G401 (cell line): ENCODE results near the gene SLC7A5. TPM values are rescaled to one million over a fixed set of nuclear protein-coding genes. Genes with fewer than 3 reads are reported as not detected.
"Not testable (repeated sequence)": the region's sequence is repeated elsewhere in the genome, so short reads cannot be mapped to it uniquely, and the experiment has no call there.

Experiments
- DNase-seq: peaks from one replicate; pipeline ENCODE4 v3.0.0-alpha.2; 2015; ENCODE audit warnings: low spot score
- in situ Hi-C: cut with HindIII; loops from 2 replicates; pipeline ENCODE4 v1.10.0; 2016; ENCODE audit warnings: low sequenced_read_pairs, mixed read lengths
- total RNA-seq: library from RNA; depleted of rRNA; stranded (reverse); fragments of >200 nt; shearing (Covaris generic); gene quantifications from 2 replicates; pipeline ENCODE4 v1.2.3, GENCODE V29; 2014

SLC7A5 gene
- total RNA-seq, 1 experiment from 2014 or later = 25.5 TPM

GRCh38 chr16:87891764-87892163 lies 22.5 kb upstream of the SLC7A5 start:
- in situ Hi-C loops = no loop called here
- DNase-seq = no peak

- DNase-seq, in situ Hi-C loops: not testable (repeated sequence)
These were observed 20.5 kb upstream of the SLC7A5 start for GRCh38 chr16:87889762-87890161.

GRCh38 chr16:87888346-87888745 lies 19.0 kb upstream of the SLC7A5 start:
- DNase-seq, in situ Hi-C loops: not testable (repeated sequence)

- DNase-seq, in situ Hi-C loops: not testable (repeated sequence)
These were observed 18.6 kb upstream of the SLC7A5 start for GRCh38 chr16:87887931-87888330.

- DNase-seq, in situ Hi-C loops: not testable (repeated sequence)
These were observed 16.2 kb upstream of the SLC7A5 start for GRCh38 chr16:87885371-87885967.

GRCh38 chr16:87882436-87883019 lies 13.2 kb upstream of the SLC7A5 start:
- in situ Hi-C loops = no loop called here

GRCh38 chr16:87881324-87882200 lies 12.3 kb upstream of the SLC7A5 start:
- in situ Hi-C loops = no loop called here
- DNase-seq = no peak

More at GRCh38 chr16:87882436-87883019, 13.2 kb upstream of the SLC7A5 start:
- DNase-seq = no peak

- in situ Hi-C loops = no loop called here
- DNase-seq = no peak
These were observed 10.9 kb upstream of the SLC7A5 start for GRCh38 chr16:87880117-87880696.

- DNase-seq, in situ Hi-C loops: not testable (repeated sequence)
These were observed 10.2 kb upstream of the SLC7A5 start for GRCh38 chr16:87879411-87880013.

GRCh38 chr16:87878704-87879103 lies 9.4 kb upstream of the SLC7A5 start:
- in situ Hi-C loops = no loop called here
- no peak for DNase-seq

- in situ Hi-C loops = no loop called here
- no peak for DNase-seq
These were observed 8.7 kb upstream of the SLC7A5 start for GRCh38 chr16:87877942-87878507.

- in situ Hi-C loops = no loop called here
- no peak for DNase-seq
These were observed 5.5 kb upstream of the SLC7A5 start for GRCh38 chr16:87874639-87875427.

- DNase-seq, in situ Hi-C loops: not testable (repeated sequence)
These were observed 1.3 kb upstream of the SLC7A5 start for GRCh38 chr16:87870418-87871291.

GRCh38 chr16:87869879-87870417 lies 641 bp upstream of the SLC7A5 start:
- DNase-seq, in situ Hi-C loops: not testable (repeated sequence)

- peak; percentile 60 for DNase-seq
- in situ Hi-C loops = not testable (repeated sequence)
These were observed 865 bp downstream of the SLC7A5 start for GRCh38 chr16:87868254-87869029.

- in situ Hi-C loops, DNase-seq: not testable (repeated sequence)
These were observed 3.3 kb downstream of the SLC7A5 start for GRCh38 chr16:87865902-87866555.
